A549 (cell line): ENCODE data around the gene ARID5A. TPM values are rescaled to one million over a fixed set of nuclear protein-coding genes. Genes with fewer than 3 reads are reported as not detected.

Experiments
- ATAC-seq, 2 experiments: fragments of 200-7000 bp in 1 of 2; fragments of >200 bp in 1 of 2; cut with Nextera tagmentation in 1 of 2; cut with Tn5 transposase in 1 of 2; 3 replicates each; pipeline versions ENCODE4 v1.8.0 to v1.9.1; 2018 to 2020; ENCODE audit warnings: mild to moderate bottlenecking in 1 of 2, moderate library complexity in 1 of 2
- CTCF ChIA-PET: fragments of 300-600 bp; sonication (Branson Sonifier 250); formaldehyde crosslinking; extraction: SDS; loops from one replicate; lab custom pipeline; 2021; ENCODE audit warnings: antibody characterized with exemption, inconsistent platforms; lab: Yijun Ruan, JAX
- POLR2A ChIA-PET: fragments of 350-600 bp; formaldehyde crosslinking; extraction: SDS; loops from one replicate; lab custom pipeline; 2021; ENCODE audit warnings: antibody characterized with exemption, inconsistent platforms; lab: Yijun Ruan, JAX
- DNase-seq, 2 experiments: peaks; one replicate each; pipeline versions ENCODE4 v3.0.0 to v3.0.0-alpha.2; 2011 to 2016; ENCODE audit warnings: low read depth in 1 of 2, low spot score in 1 of 2
- FAIRE-seq: peaks from 2 replicates; lab custom pipeline; 2011; peaks lifted over from hg19 to GRCh38; lab: Jason Lieb, UNC
- H3K27ac ChIP-seq, 2 experiments: fragments of >200 bp; sonication (Bioruptor Twin); formaldehyde crosslinking; 3 replicates each; pipeline ENCODE4 v1.5.1; 2016 to 2017
- H3K4me1 ChIP-seq: fragments of >200 bp; sonication (Bioruptor Twin); formaldehyde crosslinking; 3 replicates; pipeline ENCODE4 v1.6.1; 2016
- H3K4me2 ChIP-seq: fragments of >200 bp; sonication (Bioruptor Twin); formaldehyde crosslinking; 3 replicates; pipeline ENCODE4 v1.6.1; 2016
- H3K4me3 ChIP-seq: fragments of >200 bp; sonication (Bioruptor Twin); formaldehyde crosslinking; 3 replicates; pipeline ENCODE4 v1.5.1; 2016
- H3K9me3 ChIP-seq: fragments of >200 bp; sonication (Bioruptor Twin); formaldehyde crosslinking; 3 replicates; pipeline ENCODE4 v1.6.1; 2016
- BHLHE40 ChIP-seq: IDR thresholded peaks from 2 replicates; pipeline ENCODE4 v1.6.1; 2012; ENCODE audit warnings: low read depth, low read length, inconsistent platforms
- CEBPB ChIP-seq, 2 experiments: fragments of >200 bp in 1 of 2; sonication (Bioruptor Twin) in 1 of 2; formaldehyde crosslinking in 1 of 2; IDR thresholded peaks; 2 replicates each; pipeline ENCODE4 v1.6.1; 2012 to 2016
- CHD2 ChIP-seq: fragments of 150-350 bp; IDR thresholded peaks from 2 replicates; pipeline ENCODE4 v1.6.1; 2014; ENCODE audit warnings: low read length; ENCODE audit not compliant: partially characterized antibody
- EP300 ChIP-seq, 2 experiments: fragments of >200 bp; sonication (Bioruptor Twin); formaldehyde crosslinking; IDR thresholded peaks; 2 replicates in 1 of 2; 3 replicates in 1 of 2; pipeline ENCODE4 v1.6.1; 2016 to 2017
- GATA3 ChIP-seq: IDR thresholded peaks from 2 replicates; pipeline ENCODE4 v1.6.1; 2012; ENCODE audit warnings: borderline replicate concordance
- HDAC2 ChIP-seq: fragments of 200-600 bp; sonication (generic); IDR thresholded peaks from 2 replicates; pipeline ENCODE4 v1.6.1; 2016
- HOXB5 ChIP-seq: fragments of 250-450 bp; sonication (Bioruptor Pico); IDR thresholded peaks from 2 replicates; pipeline ENCODE4 v1.5.0; 2020; ENCODE audit warnings: mild to moderate bottlenecking, moderate library complexity
- JUNB ChIP-seq: fragments of >200 bp; sonication (Bioruptor Twin); formaldehyde crosslinking; IDR thresholded peaks from 2 replicates; pipeline ENCODE4 v1.6.1; 2016
- KDM1A ChIP-seq: fragments of 200-600 bp; sonication (generic); IDR thresholded peaks from 2 replicates; pipeline ENCODE4 v1.6.1; 2016; ENCODE audit warnings: low read depth, mild to moderate bottlenecking
- NPAS2 ChIP-seq: fragments of 250-450 bp; sonication (Bioruptor Pico); IDR thresholded peaks from 2 replicates; pipeline ENCODE4 v1.8.0; 2022; ENCODE audit warnings: mild to moderate bottlenecking, moderate library complexity, borderline replicate concordance
- NR3C1 ChIP-seq: fragments of >200 bp; sonication (Bioruptor Twin); formaldehyde crosslinking; IDR thresholded peaks from 3 replicates; pipeline ENCODE4 v1.6.1; 2017
- POLR2A ChIP-seq: IDR thresholded peaks from 2 replicates; pipeline ENCODE4 v1.6.1; 2012; ENCODE audit warnings: mild to moderate bottlenecking, low read length
- POLR2AphosphoS2 ChIP-seq: conservative IDR thresholded peaks from 2 replicates; pipeline ENCODE4 v1.6.1; 2012; ENCODE audit warnings: low read length, improper control_type of control experiment, inconsistent platforms
- RAD21 ChIP-seq, 2 experiments: fragments of >200 bp in 1 of 2; sonication (Bioruptor Twin) in 1 of 2; formaldehyde crosslinking in 1 of 2; IDR thresholded peaks in 1 of 2; conservative IDR thresholded peaks in 1 of 2; 2 replicates in 1 of 2; 3 replicates in 1 of 2; pipeline ENCODE4 v1.6.1; 2012 to 2018; ENCODE audit warnings: inconsistent platforms in 1 of 2
- RNF2 ChIP-seq: fragments of 200-600 bp; sonication (generic); IDR thresholded peaks from 2 replicates; pipeline ENCODE4 v1.6.1; 2016; ENCODE audit warnings: low read depth, mild to moderate bottlenecking, antibody characterized with exemption, moderate library complexity, borderline replicate concordance
- SMC3 ChIP-seq: fragments of >200 bp; sonication (Bioruptor Twin); formaldehyde crosslinking; IDR thresholded peaks from 3 replicates; pipeline ENCODE4 v1.6.1; 2018; ENCODE audit warnings: inconsistent platforms
- TP53 ChIP-seq: fragments of 250-450 bp; sonication (Bioruptor Pico); IDR thresholded peaks from 2 replicates; pipeline ENCODE4 v1.5.0; 2021; ENCODE audit warnings: mild to moderate bottlenecking, moderate library complexity
- ZSCAN20 ChIP-seq: fragments of 250-450 bp; sonication (Bioruptor Pico); IDR thresholded peaks from 2 replicates; pipeline ENCODE4 v1.8.0; 2022; ENCODE audit warnings: mild to moderate bottlenecking, moderate library complexity
- WGBS: methylation state at CpG from one replicate; pipeline ENCODE4 v1.1.6; 2017; ENCODE audit errors: missing lambda C conversion rate; 5-methylcytosine and 5-hydroxymethylcytosine counted together
- polyA plus RNA-seq, 4 experiments: library from polyadenylated mRNA; depleted of rRNA in 3 of 4; stranded (reverse); fragments of >200 nt; fragmentation: RNase III in 1 of 4; extraction: RNeasy Plus Mini Kit Qiagen cat#74134 plus additional on column Dnase treatment in 1 of 4; gene quantifications; 2 replicates in 3 of 4; 3 replicates in 1 of 4; pipeline ENCODE4 v1.2.3, GENCODE V29; 2011 to 2017
- TF ChIP-seq, protein P1 (sequence below): fragments of 150-350 bp; IDR thresholded peaks from 2 replicates; pipeline ENCODE4 v1.6.1; 2014; ENCODE audit warnings: low read depth, mild to moderate bottlenecking, low read length
- TF ChIP-seq, protein P2 (sequence below): IDR thresholded peaks from 2 replicates; pipeline ENCODE4 v1.6.1; 2012
- TF ChIP-seq, protein P3 (sequence below): fragments of 200-600 bp; sonication (generic); IDR thresholded peaks from 2 replicates; pipeline ENCODE4 v1.6.1; 2016; ENCODE audit warnings: antibody characterized with exemption, mild to moderate bottlenecking, moderate library complexity
- TF ChIP-seq, protein P4 (sequence below): fragments of >200 bp; sonication (Bioruptor Twin); formaldehyde crosslinking; IDR thresholded peaks from 3 replicates; pipeline ENCODE4 v1.5.1; 2016
- TF ChIP-seq, protein P5 (sequence below): IDR thresholded peaks from 2 replicates; pipeline ENCODE4 v1.6.1; 2012; ENCODE audit warnings: low read depth, borderline replicate concordance
- TF ChIP-seq, protein P6 (sequence below): fragments of 250-450 bp; sonication (Bioruptor Pico); IDR thresholded peaks from 2 replicates; pipeline ENCODE4 v1.5.0; 2021; ENCODE audit warnings: mild to moderate bottlenecking, moderate library complexity, borderline replicate concordance

The ARID5A gene
- polyA plus RNA-seq, 2 of the 4 experiments (the other 2 are of a cell fraction), result 1.2 to 4.4 TPM

DNA sequence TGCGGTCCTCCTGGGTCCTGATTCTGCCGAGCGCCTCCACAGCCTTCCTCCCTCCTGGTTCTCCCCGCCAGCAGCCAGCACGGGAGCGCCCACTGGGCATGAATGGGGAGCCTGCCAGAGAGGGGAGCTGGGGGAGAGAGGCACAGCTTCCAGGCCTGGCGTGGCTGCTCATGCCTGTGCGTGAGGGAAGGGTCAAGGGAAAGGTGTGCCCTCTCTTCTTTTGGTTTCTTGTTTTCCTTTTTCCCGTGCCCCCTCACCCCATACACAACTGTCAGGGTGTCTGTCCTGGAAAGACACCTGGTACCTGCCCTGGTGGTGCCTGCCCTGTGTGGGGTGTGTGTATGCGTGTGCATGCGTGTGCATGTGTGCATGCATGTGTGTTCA, 26.7 kb upstream of the ARID5A start:
- Histone ChIP-seq H3K27ac (no peak overlapping the region), H3K4me2 (no peak overlapping the region), H3K9me3 (no peaks in the 10 kb centered on the region), H3K4me1 (peaks cover 22% of the 10 kb centered on the region), H3K4me3 (no peak overlapping the region)
- DNase-seq, result no peak
- no peak for FAIRE-seq
- TF ChIP-seq NR3C1 (no peak), POLR2AphosphoS2 (no peak), RAD21 (conservative IDR thresholded peaks at IDR 0.05 in 1 of 2, IDR thresholded peaks at IDR 0.05 in 1 of 2) (no peak), SMC3 (no peak), CHD2 (no peak), HDAC2 (no peak), POLR2A (no peak), ZSCAN20 (no peak)
- TF ChIP-seq, protein P1, sequence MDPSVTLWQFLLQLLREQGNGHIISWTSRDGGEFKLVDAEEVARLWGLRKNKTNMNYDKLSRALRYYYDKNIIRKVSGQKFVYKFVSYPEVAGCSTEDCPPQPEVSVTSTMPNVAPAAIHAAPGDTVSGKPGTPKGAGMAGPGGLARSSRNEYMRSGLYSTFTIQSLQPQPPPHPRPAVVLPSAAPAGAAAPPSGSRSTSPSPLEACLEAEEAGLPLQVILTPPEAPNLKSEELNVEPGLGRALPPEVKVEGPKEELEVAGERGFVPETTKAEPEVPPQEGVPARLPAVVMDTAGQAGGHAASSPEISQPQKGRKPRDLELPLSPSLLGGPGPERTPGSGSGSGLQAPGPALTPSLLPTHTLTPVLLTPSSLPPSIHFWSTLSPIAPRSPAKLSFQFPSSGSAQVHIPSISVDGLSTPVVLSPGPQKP, result no peak
- TF ChIP-seq, protein P2, sequence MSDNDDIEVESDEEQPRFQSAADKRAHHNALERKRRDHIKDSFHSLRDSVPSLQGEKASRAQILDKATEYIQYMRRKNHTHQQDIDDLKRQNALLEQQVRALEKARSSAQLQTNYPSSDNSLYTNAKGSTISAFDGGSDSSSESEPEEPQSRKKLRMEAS, result no peak
- TF ChIP-seq, protein P3, sequence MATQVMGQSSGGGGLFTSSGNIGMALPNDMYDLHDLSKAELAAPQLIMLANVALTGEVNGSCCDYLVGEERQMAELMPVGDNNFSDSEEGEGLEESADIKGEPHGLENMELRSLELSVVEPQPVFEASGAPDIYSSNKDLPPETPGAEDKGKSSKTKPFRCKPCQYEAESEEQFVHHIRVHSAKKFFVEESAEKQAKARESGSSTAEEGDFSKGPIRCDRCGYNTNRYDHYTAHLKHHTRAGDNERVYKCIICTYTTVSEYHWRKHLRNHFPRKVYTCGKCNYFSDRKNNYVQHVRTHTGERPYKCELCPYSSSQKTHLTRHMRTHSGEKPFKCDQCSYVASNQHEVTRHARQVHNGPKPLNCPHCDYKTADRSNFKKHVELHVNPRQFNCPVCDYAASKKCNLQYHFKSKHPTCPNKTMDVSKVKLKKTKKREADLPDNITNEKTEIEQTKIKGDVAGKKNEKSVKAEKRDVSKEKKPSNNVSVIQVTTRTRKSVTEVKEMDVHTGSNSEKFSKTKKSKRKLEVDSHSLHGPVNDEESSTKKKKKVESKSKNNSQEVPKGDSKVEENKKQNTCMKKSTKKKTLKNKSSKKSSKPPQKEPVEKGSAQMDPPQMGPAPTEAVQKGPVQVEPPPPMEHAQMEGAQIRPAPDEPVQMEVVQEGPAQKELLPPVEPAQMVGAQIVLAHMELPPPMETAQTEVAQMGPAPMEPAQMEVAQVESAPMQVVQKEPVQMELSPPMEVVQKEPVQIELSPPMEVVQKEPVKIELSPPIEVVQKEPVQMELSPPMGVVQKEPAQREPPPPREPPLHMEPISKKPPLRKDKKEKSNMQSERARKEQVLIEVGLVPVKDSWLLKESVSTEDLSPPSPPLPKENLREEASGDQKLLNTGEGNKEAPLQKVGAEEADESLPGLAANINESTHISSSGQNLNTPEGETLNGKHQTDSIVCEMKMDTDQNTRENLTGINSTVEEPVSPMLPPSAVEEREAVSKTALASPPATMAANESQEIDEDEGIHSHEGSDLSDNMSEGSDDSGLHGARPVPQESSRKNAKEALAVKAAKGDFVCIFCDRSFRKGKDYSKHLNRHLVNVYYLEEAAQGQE, result no peak
- TF ChIP-seq, protein P4, sequence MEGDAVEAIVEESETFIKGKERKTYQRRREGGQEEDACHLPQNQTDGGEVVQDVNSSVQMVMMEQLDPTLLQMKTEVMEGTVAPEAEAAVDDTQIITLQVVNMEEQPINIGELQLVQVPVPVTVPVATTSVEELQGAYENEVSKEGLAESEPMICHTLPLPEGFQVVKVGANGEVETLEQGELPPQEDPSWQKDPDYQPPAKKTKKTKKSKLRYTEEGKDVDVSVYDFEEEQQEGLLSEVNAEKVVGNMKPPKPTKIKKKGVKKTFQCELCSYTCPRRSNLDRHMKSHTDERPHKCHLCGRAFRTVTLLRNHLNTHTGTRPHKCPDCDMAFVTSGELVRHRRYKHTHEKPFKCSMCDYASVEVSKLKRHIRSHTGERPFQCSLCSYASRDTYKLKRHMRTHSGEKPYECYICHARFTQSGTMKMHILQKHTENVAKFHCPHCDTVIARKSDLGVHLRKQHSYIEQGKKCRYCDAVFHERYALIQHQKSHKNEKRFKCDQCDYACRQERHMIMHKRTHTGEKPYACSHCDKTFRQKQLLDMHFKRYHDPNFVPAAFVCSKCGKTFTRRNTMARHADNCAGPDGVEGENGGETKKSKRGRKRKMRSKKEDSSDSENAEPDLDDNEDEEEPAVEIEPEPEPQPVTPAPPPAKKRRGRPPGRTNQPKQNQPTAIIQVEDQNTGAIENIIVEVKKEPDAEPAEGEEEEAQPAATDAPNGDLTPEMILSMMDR, result no peak
- TF ChIP-seq, protein P5, sequence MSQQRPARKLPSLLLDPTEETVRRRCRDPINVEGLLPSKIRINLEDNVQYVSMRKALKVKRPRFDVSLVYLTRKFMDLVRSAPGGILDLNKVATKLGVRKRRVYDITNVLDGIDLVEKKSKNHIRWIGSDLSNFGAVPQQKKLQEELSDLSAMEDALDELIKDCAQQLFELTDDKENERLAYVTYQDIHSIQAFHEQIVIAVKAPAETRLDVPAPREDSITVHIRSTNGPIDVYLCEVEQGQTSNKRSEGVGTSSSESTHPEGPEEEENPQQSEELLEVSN, result no peak
- ATAC-seq, result no peak
- ChIA-PET CTCF (interaction anchor here (0.8 to 14.7 kb wide), 50 partner anchors 11 to 487 kb away, joined by 3 to 447 read pairs (median 8); no protein-coding TSS in a partner anchor), POLR2A (no interaction called here)
- WGBS, result 77% methylated on average over 4 of the region's 11 CpGs

DNA sequence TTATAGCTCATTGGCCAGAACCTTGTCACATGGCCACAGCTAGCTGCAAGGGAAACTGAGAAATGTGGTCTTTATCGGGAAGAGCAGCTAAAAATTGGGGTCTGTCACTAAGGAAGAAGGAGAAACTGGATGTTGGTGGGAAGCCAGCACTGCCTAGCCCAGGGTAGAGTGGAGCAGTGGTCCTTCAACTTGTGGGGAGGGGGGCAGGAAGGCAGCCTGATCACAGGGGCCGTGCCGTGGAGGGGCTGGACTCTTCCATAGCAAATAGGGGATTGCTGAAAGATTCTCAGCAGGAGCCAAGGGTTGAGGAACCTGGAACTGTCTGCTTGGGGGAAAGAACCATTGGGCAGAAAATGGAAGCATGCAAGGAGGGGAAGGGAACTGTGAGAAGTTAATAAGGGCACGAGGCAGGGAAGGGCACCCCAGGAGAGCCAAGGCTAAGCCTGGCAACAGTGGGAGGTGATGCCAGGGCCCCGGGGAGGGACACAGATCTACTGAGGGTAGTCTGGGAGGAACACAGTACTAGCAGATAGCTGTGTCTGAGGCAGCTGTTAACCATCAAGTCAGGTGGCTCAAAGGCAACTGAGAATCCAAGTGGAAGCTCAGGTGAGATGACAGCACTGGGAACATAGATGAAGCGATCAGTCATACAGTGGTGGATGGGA, 25.5 kb upstream of the ARID5A start:
- no peak for ATAC-seq
- 20% methylated on average over 6 of the region's 6 CpGs for WGBS
- Histone ChIP-seq H3K4me2 (no peak overlapping the region), H3K9me3 (peaks cover 2% of the 10 kb centered on the region; the same call in 1 of the 3 replicates), H3K4me1 (peaks cover 9% of the 10 kb centered on the region), H3K27ac (no peak overlapping the region), H3K4me3 (no peak overlapping the region)
- POLR2A ChIA-PET, result interaction anchor here (1.0 kb wide), 1 partner anchor 21 kb away, joined by 3 read pairs; no protein-coding TSS in a partner anchor
- DNase-seq, result no peak
- TF ChIP-seq EP300 (IDR thresholded peaks at IDR 0.05) (no peak), JUNB (no peak), TP53 (no peak), BHLHE40 (no peak), GATA3 (no peak), RNF2 (no peak), NPAS2 (CRISPR knock-in tag) (no peak), CEBPB (IDR thresholded peaks at IDR 0.05) (no peak), NR3C1 (no peak), HOXB5 (CRISPR knock-in tag) (no peak), KDM1A (no peak), POLR2A (no peak)
- TF ChIP-seq, protein P2, result no peak
- TF ChIP-seq, protein P6, sequence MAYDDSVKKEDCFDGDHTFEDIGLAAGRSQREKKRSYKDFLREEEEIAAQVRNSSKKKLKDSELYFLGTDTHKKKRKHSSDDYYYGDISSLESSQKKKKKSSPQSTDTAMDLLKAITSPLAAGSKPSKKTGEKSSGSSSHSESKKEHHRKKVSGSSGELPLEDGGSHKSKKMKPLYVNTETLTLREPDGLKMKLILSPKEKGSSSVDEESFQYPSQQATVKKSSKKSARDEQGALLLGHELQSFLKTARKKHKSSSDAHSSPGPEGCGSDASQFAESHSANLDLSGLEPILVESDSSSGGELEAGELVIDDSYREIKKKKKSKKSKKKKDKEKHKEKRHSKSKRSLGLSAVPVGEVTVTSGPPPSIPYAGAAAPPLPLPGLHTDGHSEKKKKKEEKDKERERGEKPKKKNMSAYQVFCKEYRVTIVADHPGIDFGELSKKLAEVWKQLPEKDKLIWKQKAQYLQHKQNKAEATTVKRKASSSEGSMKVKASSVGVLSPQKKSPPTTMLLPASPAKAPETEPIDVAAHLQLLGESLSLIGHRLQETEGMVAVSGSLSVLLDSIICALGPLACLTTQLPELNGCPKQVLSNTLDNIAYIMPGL (CRISPR knock-in tag), result no peak
- TF ChIP-seq, protein P4, result no peak
- FAIRE-seq, result no peak
- CTCF ChIA-PET, result interaction anchor here (0.8 to 14.7 kb wide), 16 partner anchors 9 to 489 kb away, joined by 3 to 447 read pairs (median 12); partner anchors contain the start of gene ADRA2B
